H1 (cell line): ENCODE results near the gene WNK4.

Experiments
- EP300 ChIP-seq, 2 experiments: IDR thresholded peaks; 1 replicate in 1 of 2; 2 replicates in 1 of 2; pipeline ENCODE4 v1.6.1; 2011 to 2012; ENCODE audit warnings: low read depth in 2 of 2, low read length in 2 of 2, mild to moderate bottlenecking in 2 of 2, borderline replicate concordance in 1 of 2, inconsistent platforms in 1 of 2, moderate library complexity in 1 of 2
- GABPA ChIP-seq: IDR thresholded peaks from 2 replicates; pipeline ENCODE4 v1.6.1; 2011; ENCODE audit warnings: mild to moderate bottlenecking, low read length, moderate library complexity, borderline replicate concordance; ENCODE audit not compliant: insufficient read depth
- POLR2A ChIP-seq, 2 experiments: IDR thresholded peaks; 1 replicate in 1 of 2; 2 replicates in 1 of 2; pipeline ENCODE4 v1.6.1; 2011; ENCODE audit warnings: low read depth in 2 of 2, low read length in 2 of 2, mild to moderate bottlenecking in 2 of 2; ENCODE audit errors: control extremely low read depth in 1 of 2
- TEAD4 ChIP-seq: IDR thresholded peaks from 2 replicates; pipeline ENCODE4 v1.6.1; 2012; ENCODE audit warnings: low read depth, low read length, inconsistent platforms, mixed read lengths
- TF ChIP-seq, protein P1 (sequence below), 3 experiments: IDR thresholded peaks; 1 replicate in 2 of 3; 2 replicates in 1 of 3; pipeline versions ENCODE4 v1.5.1 to v1.6.1; 2011; ENCODE audit warnings: low read length in 3 of 3, mild to moderate bottlenecking in 3 of 3, inconsistent platforms in 2 of 3, low read depth in 1 of 3, moderate library complexity in 1 of 3; ENCODE audit not compliant: insufficient read depth in 1 of 3; ENCODE audit errors: control extremely low read depth in 1 of 3

DNA sequence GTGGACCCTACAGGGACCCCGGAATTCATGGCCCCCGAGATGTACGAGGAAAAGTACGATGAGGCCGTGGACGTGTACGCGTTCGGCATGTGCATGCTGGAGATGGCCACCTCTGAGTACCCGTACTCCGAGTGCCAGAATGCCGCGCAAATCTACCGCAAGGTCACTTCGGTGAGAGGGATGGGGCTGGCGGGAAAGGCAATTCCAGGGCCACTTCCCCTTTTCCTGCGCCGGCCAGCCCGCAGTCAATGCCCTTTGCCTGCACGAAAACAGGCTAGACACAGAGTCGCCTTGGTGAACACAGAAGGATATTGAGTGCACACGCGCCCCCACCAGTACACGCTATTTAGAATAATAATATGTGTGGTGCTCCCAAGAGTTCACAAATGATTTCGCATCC lies 4.0 kb downstream of the WNK4 start:
- TF ChIP-seq, protein P1, sequence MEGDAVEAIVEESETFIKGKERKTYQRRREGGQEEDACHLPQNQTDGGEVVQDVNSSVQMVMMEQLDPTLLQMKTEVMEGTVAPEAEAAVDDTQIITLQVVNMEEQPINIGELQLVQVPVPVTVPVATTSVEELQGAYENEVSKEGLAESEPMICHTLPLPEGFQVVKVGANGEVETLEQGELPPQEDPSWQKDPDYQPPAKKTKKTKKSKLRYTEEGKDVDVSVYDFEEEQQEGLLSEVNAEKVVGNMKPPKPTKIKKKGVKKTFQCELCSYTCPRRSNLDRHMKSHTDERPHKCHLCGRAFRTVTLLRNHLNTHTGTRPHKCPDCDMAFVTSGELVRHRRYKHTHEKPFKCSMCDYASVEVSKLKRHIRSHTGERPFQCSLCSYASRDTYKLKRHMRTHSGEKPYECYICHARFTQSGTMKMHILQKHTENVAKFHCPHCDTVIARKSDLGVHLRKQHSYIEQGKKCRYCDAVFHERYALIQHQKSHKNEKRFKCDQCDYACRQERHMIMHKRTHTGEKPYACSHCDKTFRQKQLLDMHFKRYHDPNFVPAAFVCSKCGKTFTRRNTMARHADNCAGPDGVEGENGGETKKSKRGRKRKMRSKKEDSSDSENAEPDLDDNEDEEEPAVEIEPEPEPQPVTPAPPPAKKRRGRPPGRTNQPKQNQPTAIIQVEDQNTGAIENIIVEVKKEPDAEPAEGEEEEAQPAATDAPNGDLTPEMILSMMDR (IDR thresholded peaks at IDR 0.05; ENCODE audit: control extremely low read depth in 1 of 3, insufficient read depth in 1 of 3, low read depth in 1 of 3, low read length in 3 of 3) = no peak
- TF ChIP-seq EP300 (IDR thresholded peaks at IDR 0.05; ENCODE audit: borderline replicate concordance in 1 of 2, low read depth in 2 of 2, low read length in 2 of 2) (no peak), GABPA (no peak), TEAD4 (no peak), POLR2A (IDR thresholded peaks at IDR 0.05; ENCODE audit: control extremely low read depth in 1 of 2, low read depth in 2 of 2, low read length in 2 of 2) (no peak)
